Suprapubic skin (tissue), 4 donors: ENCODE data around the gene WSB1.

Experiments
- EP300 ChIP-seq: sonication (generic); formaldehyde crosslinking; IDR thresholded peaks from one replicate; pipeline ENCODE4 v1.6.1; 2017; ENCODE audit warnings: antibody characterized with exemption
- POLR2A ChIP-seq, 2 donors: fragments of 450-650 bp; IDR thresholded peaks; one replicate each; pipeline ENCODE4 v1.6.1; 2017; ENCODE audit warnings: antibody characterized with exemption in 2 of 2, mild to moderate bottlenecking in 2 of 2, moderate library complexity in 2 of 2
- POLR2AphosphoS5 ChIP-seq, 3 donors: sonication (generic); formaldehyde crosslinking; IDR thresholded peaks; one replicate each; pipeline ENCODE4 v1.6.1; 2017; ENCODE audit warnings: antibody characterized with exemption in 3 of 3
- TF ChIP-seq, protein P1 (sequence below), 2 donors: fragments of 200-600 bp in 1 of 2; fragments of 450-650 bp in 1 of 2; sonication (generic) in 1 of 2; IDR thresholded peaks; one replicate each; pipeline ENCODE4 v1.5.1; 2016 to 2019; ENCODE audit warnings: antibody characterized with exemption in 2 of 2, mild to moderate bottlenecking in 1 of 2, moderate library complexity in 1 of 2

DNA sequence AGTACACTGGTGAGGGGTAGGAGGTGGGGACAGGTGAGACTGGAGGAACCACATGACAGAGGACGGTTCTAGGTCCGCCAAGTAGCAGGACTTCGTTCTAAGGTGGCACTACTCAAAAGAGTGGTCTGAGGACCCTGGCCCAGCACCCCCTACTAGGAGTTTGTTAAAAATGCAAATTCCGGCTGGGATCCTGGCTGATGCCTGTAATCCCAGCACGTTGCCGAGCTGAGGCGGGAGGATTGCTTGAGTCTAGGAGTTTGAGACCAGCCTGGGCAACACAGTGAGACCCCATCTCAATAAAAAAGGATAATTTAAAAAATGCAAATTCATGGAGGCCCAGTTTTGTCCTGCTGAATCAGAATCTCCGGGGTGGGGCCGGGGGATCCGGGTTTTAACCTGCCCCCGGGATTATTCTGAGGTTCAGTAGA, 59.1 kb downstream of the WSB1 start:
- TF ChIP-seq, protein P1, sequence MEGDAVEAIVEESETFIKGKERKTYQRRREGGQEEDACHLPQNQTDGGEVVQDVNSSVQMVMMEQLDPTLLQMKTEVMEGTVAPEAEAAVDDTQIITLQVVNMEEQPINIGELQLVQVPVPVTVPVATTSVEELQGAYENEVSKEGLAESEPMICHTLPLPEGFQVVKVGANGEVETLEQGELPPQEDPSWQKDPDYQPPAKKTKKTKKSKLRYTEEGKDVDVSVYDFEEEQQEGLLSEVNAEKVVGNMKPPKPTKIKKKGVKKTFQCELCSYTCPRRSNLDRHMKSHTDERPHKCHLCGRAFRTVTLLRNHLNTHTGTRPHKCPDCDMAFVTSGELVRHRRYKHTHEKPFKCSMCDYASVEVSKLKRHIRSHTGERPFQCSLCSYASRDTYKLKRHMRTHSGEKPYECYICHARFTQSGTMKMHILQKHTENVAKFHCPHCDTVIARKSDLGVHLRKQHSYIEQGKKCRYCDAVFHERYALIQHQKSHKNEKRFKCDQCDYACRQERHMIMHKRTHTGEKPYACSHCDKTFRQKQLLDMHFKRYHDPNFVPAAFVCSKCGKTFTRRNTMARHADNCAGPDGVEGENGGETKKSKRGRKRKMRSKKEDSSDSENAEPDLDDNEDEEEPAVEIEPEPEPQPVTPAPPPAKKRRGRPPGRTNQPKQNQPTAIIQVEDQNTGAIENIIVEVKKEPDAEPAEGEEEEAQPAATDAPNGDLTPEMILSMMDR (IDR thresholded peaks at IDR 0.05), result no peak
- TF ChIP-seq POLR2AphosphoS5 (IDR thresholded peaks at IDR 0.05), result no peak
- TF ChIP-seq POLR2A (IDR thresholded peaks at IDR 0.05), result no peak
- TF ChIP-seq EP300, result no peak
